GM12892 (cell line): ENCODE data around the gene MCIDAS.

ENCODE experiments used
- DNase-seq: peaks from one replicate; pipeline ENCODE4 v3.0.0; 2011; ENCODE audit not compliant: insufficient read length
- FAIRE-seq: peaks from 2 replicates; lab custom pipeline; 2011; peaks lifted over from hg19 to GRCh38; lab: Jason Lieb, UNC
- POLR2A ChIP-seq: IDR thresholded peaks from 2 replicates; pipeline ENCODE4 v1.6.1; 2011; ENCODE audit warnings: low read depth, low read length, control low read depth
- POLR2AphosphoS5 ChIP-seq: IDR thresholded peaks from 2 replicates; pipeline ENCODE4 v1.6.1; 2011; ENCODE audit warnings: low read depth, low read length, control low read depth
- TAF1 ChIP-seq: IDR thresholded peaks from 2 replicates; pipeline ENCODE4 v1.6.1; 2011; ENCODE audit warnings: low read depth, mild to moderate bottlenecking, control low read depth, low read length, borderline replicate concordance

Gene MCIDAS

DNA sequence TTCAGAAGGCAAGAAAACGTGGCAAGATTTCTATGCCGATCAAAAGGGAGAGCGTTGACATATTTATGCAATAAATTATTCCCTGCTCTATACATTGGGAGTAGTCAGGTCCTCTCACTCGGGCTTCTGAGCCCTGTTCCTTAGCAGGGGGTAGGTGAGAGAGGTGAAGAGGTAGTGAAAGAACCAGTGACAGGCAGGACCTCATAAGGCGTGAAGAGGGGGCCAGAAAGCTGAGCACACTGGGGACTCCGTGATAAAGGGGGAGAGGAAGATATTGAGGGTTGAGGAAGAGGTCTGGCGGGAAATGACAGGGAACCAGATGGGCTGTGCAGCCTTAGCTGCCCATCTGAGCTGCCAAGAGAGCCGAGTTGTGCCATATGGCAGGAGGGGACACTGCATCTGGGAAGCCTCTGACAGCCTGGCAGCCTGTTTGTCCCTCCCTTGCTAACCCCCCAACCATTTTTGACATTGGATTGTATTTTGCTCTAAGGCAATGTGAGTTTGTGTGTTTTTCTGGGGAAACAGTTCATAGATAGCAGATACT, 53.4 kb downstream of the MCIDAS start:
- FAIRE-seq, result no peak

DNA sequence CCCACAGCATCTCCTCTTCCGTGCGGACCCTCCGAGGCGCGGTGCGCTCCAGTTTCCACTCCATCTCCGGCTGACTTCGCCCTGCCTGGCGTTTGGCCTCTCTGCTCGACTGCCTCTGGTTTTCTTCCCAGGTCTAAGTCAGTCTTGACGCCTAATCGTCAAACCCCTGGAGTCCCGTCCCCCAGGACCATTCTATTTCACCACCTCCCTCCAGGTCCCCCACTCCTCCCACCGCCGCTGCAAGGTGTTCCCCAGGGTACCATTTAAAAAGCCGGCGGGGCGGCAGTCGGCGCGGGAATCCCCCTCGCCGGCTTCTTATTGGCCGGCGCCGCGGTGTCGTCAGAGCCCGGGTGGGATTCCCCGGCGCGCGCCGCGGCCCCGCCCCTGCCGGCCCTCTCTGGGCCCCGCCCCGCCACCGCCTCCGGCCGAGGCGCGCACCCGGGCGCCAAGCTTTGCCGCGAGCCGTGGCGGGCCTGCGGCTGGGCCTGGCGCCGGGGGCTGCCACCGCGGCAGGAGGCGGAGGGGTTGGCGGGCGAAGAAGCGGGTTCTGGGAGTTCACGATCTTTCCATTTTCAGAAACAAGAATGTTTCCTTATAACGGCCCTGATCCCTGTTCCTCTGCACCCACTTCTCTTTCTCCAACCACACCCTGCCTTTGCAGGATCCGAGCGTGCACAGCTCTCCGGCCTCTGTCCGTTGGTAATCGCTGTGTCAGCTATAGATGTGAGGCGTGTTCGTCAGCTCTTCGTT, 54.0 kb downstream of the MCIDAS start, which contains the start of gene CDC20B:
Gene CDC20B, minus strand, starts transcription at position 241 of the 750 bp plus-strand sequence. Its CDS starts 177 bp downstream, at position 64.
- FAIRE-seq (peak; percentile 62), DNase-seq (peak; percentile 74)
- TF ChIP-seq TAF1 (no peak), POLR2A (no peak), POLR2AphosphoS5 (no peak)

More for the DNA sequence above, 53.4 kb downstream of the MCIDAS start:
- TF ChIP-seq POLR2AphosphoS5, result no peak
- no peak for TF ChIP-seq TAF1
- no peak for TF ChIP-seq POLR2A
- no peak for DNase-seq

DNA sequence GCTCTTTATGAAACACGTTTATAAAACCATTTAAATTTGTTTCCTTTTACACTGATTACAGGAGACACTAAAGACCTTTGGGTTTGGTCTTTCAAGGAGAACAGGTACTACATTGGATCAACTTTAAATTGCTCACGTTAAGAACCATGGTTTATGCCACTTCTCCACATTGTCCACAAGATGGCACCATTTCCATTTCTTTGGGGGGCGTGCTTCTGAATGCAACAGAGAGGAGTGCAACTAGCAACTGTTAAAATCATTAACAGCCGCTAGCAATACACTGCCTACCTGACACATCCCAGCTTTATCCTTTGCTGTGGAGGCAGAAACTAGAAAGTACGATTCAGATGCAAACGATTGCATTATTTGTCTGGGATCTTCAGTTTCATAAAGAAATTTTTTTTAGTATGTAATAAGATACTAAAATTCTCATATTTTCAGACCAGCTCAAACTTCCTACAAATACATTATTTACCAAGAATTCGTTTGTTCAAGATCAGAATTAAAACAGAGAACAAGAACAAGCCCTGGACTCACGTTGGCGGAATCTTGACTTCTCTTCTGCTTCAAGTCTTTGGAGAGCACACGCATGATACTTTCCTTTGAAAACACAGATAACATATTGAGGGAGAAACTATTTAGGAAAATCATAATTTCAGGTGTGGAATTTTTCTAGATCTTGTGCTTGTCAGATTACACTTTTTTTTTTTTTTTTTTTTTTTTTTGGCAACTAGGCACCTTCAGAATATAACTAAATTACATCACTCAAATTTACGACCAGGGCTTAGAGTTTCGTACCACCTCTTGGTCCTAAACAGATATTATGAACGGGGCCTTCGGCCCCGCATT, 54.8 kb downstream of the MCIDAS start:
- peak; percentile 83 for FAIRE-seq

DNA sequence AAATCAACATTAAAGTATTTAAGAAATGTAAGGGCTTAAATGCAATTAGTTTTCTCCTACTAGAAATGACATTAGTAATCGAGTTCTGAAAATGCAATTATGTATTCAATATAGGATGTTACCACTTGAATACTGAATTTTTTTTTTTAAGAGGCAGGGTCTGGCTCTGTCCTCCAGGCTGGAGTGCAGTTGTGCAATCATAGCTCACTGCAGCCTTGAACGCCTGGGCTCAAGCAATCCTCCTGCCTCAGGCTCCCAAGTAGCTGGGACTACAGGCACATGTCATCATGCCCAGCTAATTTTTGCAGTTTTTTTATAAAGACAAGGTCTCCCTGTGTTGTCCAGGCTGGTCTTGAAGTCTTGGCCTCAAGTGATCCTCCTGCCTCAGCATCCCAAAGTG, 55.6 kb downstream of the MCIDAS start:
- TF ChIP-seq POLR2A, result no peak
- no peak for TF ChIP-seq POLR2AphosphoS5
- TF ChIP-seq TAF1, result no peak
- no peak for FAIRE-seq
- DNase-seq, result no peak

More for the DNA sequence above, 54.8 kb downstream of the MCIDAS start:
- TF ChIP-seq TAF1 (no peak), POLR2A (no peak), POLR2AphosphoS5 (no peak)
- DNase-seq, result no peak
